HG02763 (cell line): ENCODE measurements around the gene SMC2.

Experiments used
- ATAC-seq: cut with Tn5 transposase; IDR thresholded peaks from one replicate; pipeline ENCODE4 v1.9.1; 2021; ENCODE audit warnings: mild to moderate bottlenecking, moderate library complexity; ENCODE audit not compliant: unreplicated experiment

The SMC2 gene

DNA sequence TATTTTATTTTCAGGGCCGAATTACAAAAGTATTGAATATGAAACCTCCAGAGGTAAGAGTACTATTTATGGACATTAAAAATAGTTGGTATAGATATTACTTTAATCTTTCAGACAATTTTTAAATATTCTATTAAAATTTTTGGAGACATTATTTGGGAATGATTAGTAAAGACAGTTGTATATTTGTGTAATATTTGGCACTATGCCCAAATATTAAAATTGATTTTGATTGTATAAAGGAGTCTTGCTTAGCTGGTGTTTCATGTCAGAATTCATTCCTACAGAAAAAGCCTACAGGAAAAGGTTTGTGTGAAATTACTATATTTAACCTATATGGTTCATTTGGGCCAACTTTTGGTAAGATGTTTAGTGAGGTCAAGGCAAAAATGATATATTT lies 5.5 kb downstream of the SMC2 start:
- ATAC-seq: no peak

- no peak for ATAC-seq
Measured at GRCh38 chr9:104104360-104104759, 10.3 kb downstream of the SMC2 start.

DNA sequence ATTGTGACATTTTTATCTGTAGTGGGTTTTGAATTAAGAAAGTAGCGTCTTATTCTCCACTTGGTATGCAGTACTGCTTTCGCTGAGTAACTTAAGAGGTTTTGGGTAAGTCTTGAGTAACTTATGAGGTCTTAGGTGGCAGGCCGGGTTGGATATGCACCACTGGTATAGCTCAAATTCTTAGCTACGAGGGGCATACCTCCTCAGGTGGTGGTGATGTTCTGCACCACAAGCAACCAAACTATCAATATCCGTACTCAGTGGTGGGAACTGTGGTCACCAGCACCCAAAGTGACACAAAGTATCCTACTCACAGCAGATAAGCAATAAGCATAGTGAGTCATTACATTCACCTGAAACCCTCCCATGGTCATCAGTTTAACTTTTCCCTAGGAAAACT lies 13.7 kb downstream of the SMC2 start:
- ATAC-seq: no peak

DNA sequence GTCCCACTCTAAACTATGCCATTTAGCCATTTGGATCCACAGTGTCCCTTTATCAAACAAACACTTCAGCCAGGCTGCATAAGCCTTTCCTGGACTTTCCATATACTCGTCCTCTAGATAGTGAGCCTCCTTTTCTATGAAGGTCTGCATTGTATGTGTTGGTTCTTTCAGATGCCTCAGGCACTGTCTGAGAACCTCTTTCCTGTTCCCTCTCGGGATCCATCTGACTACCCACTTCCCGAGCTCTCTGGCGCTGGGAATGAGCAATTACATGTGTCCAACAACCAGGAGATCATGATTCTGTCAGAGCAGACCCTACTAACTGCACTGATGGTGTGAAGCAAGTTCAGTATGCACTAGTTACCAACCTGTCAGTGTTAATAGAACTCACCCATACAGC lies 14.2 kb downstream of the SMC2 start:
- no peak for ATAC-seq

GRCh38 chr9:104110509-104110908 lies 16.4 kb downstream of the SMC2 start:
- ATAC-seq: no peak

GRCh38 chr9:104118916-104119315 lies 24.8 kb downstream of the SMC2 start:
- no peak for ATAC-seq

DNA sequence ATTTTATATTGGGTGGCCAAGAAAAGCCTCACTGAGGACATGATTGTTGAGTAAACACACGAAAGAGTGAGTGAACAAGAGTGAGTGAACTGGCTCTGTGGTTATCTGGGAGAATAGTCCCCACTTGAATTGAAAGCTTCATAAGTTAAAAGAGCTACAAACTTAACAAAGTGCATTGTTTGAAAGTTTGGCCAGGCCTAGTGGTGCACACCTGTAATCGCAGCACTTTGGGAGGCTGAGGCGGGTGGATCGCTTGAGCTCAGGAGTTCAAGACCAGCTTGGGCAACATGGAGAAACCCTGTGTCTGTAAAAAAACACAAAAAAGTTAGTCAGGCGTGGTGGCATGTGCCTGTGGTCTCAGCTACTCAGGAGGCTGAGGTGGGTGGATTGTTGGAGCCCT lies 26.9 kb downstream of the SMC2 start:
- ATAC-seq: no peak

GRCh38 chr9:104138243-104138868 lies 44.2 kb downstream of the SMC2 start:
- ATAC-seq: no peak

DNA sequence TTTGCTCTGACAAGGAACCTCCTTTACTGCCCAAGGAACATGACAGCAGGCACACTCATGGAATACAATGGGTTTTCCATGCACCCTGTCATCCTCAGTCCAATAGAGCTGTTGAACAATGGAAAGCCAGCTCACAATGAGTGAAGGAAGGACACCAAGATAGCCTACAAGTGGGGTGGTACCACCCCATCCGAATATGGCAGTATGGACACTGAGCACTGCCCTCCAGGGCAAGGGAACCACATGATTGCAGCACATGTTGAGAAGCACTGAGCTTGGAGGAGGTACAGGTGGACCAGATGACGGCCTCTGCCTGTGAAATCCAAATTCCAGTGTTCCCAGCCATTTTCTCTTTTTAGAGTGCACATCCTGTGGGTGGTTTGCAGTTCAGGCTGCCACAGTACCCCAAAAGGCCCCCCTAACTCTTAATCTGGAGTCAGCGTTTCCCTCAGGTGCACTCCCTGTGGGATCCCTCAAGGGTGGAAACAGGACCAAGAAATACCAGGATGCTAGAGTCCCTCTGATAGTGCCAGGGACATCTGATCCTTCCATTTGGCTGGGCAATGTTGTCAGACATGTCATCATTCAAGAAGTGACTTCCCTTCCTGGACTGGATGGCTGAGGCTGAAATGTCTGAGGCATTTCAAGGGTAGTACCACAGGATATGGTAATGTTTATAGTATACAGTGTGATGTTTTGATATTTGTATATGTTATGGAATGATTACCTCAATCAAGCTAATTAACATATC lies 48.9 kb downstream of the SMC2 start:
- ATAC-seq: no peak

GRCh38 chr9:104143550-104143910 lies 49.4 kb downstream of the SMC2 start:
- ATAC-seq: no peak

GRCh38 chr9:104144336-104144735 lies 50.2 kb downstream of the SMC2 start:
- no peak for ATAC-seq

DNA sequence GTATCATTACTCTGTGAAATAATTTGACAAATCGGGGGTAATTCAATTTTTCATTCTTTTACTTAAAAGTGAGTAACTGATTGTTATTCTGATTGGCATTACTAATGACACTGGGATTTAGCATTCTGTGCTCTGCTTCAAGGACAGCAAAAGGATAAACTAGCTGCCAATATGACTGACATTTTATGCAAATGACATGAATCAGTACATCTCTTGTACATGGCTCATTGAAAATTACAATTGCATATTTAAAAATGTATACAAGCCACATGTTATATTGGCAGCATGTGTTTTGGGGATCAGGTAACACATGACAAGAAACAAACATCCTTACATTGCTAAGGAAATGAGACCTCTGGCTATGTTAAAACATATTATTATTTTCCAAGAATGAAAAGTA lies 79.0 kb downstream of the SMC2 start:
- no peak for ATAC-seq

DNA sequence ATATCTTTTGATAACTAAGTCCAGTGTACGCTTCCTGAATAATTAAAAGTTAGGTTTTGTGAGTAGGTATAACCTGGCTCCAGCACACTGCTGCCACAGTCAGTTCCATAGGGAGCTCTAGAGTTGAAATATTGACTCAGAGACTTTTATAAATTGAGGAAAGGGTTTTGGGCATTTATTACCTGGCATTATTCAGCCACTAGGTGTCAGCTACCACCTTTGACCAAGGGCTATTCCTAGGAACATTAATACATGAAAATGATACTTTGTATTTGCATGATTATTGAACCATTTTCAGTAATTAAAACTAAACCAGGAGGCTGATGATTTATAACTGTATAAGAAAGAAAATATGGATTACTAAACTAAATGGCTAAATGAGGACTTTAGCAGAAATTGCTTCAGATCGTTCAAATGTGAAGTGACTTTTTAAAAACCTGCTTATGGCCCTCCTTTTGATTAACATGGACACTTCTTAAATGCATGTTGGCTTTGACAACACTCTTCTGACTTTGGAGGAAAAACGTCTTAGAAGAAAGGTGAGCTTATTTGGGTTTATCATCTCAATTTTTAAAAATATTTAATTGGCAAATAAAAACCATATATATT lies 83.0 kb downstream of the SMC2 start:
- ATAC-seq: no peak

- ATAC-seq: peak; percentile 87
Measured at GRCh38 chr9:104177676-104178075, 83.6 kb downstream of the SMC2 start.
